NCI-H2081 (cell line): Measurements from ENCODE around the gene PLOD2.

Experiments used
- DNase-seq, 2 experiments: peaks; one replicate each; lab custom pipeline; 2025; lab: John Stamatoyannopoulos, UW

The PLOD2 gene

GRCh38 chr3:146040630-146041029 lies 120.4 kb downstream of the PLOD2 start:
- no peak for DNase-seq

- DNase-seq = no peak
Measured at GRCh38 chr3:146037697-146038096, 123.3 kb downstream of the PLOD2 start.

GRCh38 chr3:146036281-146036680 lies 124.7 kb downstream of the PLOD2 start:
- DNase-seq = no peak

DNA sequence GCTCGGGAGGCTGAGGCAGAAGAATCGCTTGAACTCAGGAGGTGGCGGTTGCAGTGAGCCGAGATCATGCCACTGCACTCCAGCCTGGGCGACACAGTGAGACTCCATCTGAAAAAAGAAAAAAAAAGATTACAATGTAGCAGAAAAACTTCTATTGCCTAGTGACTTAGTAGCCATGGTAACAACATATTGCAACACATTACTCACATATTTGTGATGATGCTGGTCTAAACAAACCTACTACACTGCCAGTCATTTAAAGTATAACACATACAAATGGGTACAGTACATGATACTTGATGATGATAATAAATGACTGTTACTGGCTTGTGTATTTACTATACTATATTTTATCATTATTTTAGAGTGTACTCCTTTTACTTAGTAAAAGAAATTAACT lies 125.6 kb downstream of the PLOD2 start:
- DNase-seq = no peak

DNA sequence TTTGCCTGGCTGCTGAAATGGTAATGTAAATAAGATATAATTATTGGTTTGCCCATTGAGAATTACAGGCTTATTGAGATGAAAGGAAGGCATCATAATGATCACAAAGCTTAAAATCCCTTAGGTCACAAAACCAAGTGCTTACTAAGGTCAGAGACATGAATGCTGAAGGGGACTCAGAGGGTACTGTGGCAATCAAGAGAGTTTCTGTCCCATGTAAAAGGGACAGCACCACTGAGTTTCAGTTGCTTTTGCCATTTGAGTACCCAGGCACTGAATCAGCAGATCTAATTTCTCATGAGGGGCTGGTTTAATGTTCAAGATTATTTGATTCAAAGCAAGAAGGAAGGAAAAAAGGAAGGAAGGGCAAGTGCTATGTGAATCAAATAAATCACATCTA lies 127.0 kb downstream of the PLOD2 start:
- peak in 1 of 2 experiments; percentile 29 for DNase-seq

GRCh38 chr3:146026547-146026946 lies 134.4 kb downstream of the PLOD2 start:
- DNase-seq = no peak

DNA sequence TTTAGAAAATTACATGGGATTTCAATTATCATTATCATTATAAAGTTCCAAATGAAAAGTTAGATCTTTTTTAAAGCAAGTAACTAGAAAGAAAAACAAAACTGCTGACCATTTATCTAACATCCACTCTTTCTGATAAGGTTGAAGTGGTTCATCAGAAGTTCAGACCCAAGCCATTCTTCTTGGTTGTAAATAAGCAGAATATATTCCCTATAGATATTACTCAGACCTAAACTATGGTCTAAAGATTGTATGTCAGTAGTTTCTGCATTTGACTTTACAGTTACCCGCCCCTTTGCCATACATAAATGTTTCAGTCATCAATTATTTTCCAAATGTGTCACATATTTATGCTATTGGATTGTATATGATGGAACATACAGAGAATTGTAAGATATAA lies 136.7 kb downstream of the PLOD2 start:
- DNase-seq = no peak

GRCh38 chr3:146020969-146021368 lies 140.0 kb downstream of the PLOD2 start:
- DNase-seq = peak in 1 of 2 experiments; percentile 24

DNA sequence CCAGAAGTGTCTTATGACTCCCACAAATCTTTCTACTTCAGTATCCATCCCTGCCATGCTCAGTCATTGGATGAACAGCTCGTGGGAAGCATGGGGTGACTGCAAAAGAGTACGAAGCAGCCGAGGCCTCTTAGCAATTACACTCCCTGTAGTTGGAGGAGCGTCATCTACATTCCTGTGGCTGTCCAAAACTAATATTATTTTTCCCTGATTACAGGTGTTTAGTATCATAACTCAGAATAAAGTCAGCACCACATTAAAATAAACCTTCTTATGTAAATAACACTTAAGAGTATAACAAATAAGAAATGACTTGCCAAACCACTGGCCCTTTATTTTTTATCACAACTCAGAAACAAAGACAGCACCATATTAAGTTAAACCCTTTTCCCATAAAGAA lies 141.5 kb downstream of the PLOD2 start:
- peak; percentile 6 to 46 for DNase-seq
